GDM1 (cell line): ENCODE measurements around the gene ANO7.

Source experiments
- DNase-seq: peaks from one replicate; lab custom pipeline; 2025; lab: John Stamatoyannopoulos, UW

ANO7 gene

GRCh38 chr2:241208058-241208457 lies 19.6 kb downstream of the ANO7 start:
- no peak for DNase-seq

DNA sequence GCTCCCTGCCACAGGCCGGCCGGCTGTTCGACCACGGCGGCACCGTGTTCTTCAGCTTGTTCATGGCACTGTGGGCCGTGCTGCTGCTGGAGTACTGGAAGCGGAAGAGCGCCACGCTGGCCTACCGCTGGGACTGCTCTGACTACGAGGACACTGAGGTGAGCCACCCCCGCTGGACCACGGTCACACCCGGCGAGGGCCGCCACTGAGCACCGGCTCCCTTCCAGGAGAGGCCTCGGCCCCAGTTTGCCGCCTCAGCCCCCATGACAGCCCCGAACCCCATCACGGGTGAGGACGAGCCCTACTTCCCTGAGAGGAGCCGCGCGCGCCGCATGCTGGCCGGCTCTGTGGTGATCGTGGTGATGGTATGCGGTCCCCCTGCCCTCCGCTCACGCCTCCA lies 20.8 kb downstream of the ANO7 start:
- no peak for DNase-seq

GRCh38 chr2:241211276-241211675 lies 22.8 kb downstream of the ANO7 start:
- no peak for DNase-seq

DNA sequence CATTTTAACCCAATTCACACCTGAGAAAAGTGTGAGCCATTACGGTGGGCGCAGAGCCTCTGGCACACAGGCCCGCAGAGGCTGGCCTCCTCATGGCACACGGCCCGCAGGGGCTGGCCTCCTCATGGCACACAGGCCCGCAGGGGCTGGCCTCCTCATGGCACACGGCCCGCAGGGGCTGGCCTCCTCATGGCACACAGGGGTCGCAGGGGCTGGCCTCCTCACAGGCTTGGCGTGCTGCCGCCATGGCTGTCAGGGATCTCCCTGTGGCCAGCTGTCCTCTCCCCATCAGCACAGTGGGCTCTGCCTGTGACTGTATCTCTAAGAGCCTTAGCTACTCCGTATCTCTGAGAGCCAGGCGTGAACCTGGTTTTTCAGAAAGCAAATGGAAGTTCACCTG lies 24.6 kb downstream of the ANO7 start:
- DNase-seq = no peak

- DNase-seq = no peak
Measured at GRCh38 chr2:241213567-241213966, 25.1 kb downstream of the ANO7 start.

- DNase-seq = no peak
Measured at GRCh38 chr2:241214209-241214608, 25.7 kb downstream of the ANO7 start.

DNA sequence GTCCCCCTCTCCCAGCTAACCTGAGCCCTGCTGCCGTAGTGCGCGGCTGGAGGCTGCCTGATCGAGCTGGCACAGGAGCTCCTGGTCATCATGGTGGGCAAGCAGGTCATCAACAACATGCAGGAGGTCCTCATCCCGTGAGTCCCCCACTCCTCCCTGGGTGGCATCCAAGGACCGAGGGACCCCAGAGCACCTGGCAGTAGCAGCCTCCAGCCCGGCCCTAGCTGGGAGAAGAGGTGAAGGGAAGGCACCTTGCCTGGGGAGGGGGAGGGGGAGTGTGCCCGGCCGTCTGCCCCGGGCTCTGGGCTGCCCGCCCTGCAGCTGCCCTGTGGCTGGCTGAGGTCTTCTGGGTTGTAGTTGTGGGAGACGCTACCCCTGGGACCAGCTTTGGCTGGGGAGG lies 26.3 kb downstream of the ANO7 start:
- DNase-seq = no peak

- no peak for DNase-seq
Measured at GRCh38 chr2:241215421-241215820, 26.9 kb downstream of the ANO7 start.

- DNase-seq = no peak
Measured at GRCh38 chr2:241216211-241216761, 27.8 kb downstream of the ANO7 start.

- DNase-seq = no peak
Measured at GRCh38 chr2:241217320-241218031, 29.0 kb downstream of the ANO7 start.

DNA sequence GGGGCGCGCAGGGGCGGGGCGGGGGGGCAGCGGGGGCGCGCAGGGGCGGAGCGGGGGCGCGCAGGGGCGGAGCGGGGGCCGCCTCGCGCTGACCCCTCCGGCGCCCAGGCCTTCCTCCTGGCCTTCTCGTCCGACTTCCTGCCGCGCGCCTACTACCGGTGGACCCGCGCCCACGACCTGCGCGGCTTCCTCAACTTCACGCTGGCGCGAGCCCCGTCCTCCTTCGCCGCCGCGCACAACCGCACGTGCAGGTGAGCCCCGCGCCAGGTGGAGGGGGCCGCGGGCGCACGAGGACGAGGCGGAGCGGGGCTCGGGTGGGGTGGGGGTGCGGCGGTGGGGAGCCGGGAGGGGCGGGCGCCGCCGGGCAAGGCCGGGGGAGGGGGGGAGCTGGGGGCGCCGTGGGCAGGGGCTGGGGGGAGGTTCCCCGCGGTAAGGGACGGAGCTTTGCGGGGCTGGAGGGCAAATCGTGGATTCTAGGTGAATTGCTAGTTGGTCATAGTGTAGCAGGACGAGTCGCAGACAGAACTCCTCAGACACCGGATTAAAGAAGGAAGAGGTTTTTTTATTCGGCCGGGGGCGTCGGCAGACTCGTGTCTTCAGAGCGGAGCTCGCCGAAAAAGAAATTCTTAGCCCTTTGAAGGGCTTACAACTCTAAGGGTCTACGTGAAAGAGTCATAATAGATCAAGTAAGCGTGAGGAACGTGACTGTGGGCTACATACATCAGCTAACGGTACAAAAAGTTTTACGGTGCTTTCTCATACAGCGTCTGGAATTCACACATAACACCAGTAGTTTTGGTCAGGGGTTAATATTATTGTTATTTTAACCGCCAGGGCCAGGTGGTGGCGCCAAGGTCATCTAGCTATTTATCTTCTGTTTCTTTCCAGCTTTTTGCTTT lies 29.9 kb downstream of the ANO7 start:
- no peak for DNase-seq

GRCh38 chr2:241219030-241219382 lies 30.5 kb downstream of the ANO7 start:
- no peak for DNase-seq

GRCh38 chr2:241219856-241220356 lies 31.4 kb downstream of the ANO7 start:
- no peak for DNase-seq

DNA sequence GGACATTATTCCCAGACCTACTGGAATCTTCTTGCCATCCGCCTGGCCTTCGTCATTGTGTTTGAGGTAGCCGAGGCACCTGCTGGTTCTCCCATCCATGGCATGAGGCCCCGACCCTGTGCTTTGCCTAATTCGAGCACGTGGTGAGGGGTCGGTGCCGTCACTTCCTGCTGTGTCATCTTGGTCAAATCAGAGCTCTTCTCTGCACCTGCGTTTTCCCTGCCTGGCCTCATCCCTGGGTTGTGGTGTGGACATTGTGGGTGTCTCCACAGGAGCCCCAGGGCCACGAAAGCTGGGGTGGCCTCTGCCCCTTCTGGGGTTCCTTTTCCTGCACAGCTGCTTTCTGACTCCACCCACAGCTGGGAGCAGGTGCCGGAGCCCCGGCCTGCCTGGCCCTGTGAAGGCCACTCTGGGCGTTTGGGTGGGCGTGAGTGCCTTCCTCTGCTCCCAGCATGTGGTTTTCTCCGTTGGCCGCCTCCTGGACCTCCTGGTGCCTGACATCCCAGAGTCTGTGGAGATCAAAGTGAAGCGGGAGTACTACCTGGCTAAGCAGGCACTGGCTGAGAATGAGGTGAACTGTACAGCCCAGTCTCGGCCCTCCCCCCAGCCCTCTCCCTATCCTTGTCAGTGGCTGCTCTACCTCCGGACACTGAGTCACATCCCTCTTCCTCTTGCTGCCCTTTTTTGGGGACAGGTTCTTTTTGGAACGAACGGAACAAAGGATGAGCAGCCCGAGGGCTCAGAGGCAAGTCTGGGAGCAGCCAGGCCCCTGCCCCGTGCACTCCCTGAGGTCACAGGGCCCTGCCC lies 34.9 kb downstream of the ANO7 start:
- no peak for DNase-seq

DNA sequence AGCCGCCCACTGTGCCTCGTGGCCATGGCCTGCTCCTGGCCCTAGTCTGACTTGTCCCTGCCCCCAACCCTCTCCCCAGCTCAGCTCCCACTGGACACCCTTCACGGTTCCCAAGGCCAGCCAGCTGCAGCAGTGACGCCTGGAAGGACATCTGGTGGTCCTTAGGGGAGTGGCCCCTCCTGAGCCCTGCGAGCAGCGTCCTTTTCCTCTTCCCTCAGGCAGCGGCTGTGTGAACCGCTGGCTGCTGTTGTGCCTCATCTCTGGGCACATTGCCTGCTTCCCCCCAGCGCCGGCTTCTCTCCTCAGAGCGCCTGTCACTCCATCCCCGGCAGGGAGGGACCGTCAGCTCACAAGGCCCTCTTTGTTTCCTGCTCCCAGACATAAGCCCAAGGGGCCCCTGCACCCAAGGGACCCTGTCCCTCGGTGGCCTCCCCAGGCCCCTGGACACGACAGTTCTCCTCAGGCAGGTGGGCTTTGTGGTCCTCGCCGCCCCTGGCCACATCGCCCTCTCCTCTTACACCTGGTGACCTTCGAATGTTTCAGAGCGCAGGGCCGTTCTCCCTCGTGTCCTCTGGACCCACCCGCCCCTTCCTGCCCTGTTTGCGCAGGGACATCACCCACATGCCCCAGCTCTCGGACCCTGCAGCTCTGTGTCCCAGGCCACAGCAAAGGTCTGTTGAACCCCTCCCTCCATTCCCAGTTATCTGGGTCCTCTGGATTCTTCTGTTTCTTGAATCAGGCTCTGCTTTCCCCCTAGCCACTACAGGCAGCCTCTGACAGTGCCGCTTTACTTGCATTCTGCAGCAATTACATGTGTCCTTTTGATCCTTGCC lies 35.8 kb downstream of the ANO7 start:
- DNase-seq = no peak

GRCh38 chr2:241224851-241225438 lies 36.5 kb downstream of the ANO7 start:
- no peak for DNase-seq

DNA sequence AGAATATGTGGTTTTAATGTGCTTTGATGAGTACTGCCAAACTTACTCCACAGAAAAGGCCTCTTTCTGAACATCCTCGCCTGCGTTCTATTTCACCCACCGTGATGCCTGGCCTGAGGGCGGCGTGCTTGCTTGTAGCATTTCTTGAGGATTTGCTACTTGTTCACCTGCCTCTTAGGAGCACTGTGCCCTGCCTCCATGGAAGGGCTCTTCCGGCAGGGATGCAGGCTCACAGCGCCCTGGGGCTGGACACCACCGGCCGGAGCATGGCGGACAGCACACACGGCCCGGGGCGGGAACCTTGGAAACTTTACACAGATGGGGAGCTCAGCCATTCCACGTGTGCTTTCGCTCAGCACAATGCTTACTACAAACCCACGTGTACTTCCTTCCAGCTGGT lies 37.1 kb downstream of the ANO7 start:
- DNase-seq = no peak

GRCh38 chr2:241225983-241226382 lies 37.5 kb downstream of the ANO7 start:
- no peak for DNase-seq

- DNase-seq = no peak
Measured at GRCh38 chr2:241226723-241227572, 38.5 kb downstream of the ANO7 start.

DNA sequence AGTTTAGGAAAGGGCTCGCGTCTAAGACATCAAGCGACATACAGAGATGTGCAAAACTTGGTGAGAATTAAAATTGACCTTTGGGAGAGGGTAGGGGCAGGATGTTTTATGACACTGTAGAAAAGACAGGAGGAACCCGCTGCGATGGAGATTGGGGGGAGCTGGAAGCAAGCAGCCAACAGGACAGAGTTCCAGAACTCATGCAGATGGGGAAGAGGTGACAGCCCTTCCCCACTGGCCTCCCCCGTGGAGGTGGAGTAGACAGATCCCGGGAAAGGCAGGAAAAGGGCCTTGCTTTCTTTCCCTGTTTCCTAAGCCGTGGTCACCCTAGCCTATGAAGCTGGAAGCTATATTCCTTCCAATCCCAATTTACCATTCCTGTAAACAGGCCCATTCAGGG lies 39.1 kb downstream of the ANO7 start:
- DNase-seq = no peak
